GM12878 (cell line): ENCODE measurements around the gene NEAT1.

Experiments used
- CEBPB ChIP-seq, 2 experiments: fragments of 150-350 bp in 1 of 2; IDR thresholded peaks; 2 replicates each; pipeline ENCODE4 v1.6.1; 2012 to 2014; ENCODE audit warnings: low read depth in 2 of 2, low read length in 2 of 2, borderline replicate concordance in 1 of 2, inconsistent platforms in 1 of 2
- EP300 ChIP-seq, 2 experiments: fragments of 150-350 bp in 1 of 2; IDR thresholded peaks; 2 replicates each; pipeline ENCODE4 v1.6.1; 2011 to 2012; ENCODE audit warnings: low read depth in 2 of 2, low read length in 2 of 2, borderline replicate concordance in 1 of 2, improper control_type of control experiment in 1 of 2, inconsistent platforms in 1 of 2; ENCODE audit not compliant: control insufficient read depth in 1 of 2
- ESRRA ChIP-seq: IDR thresholded peaks from 2 replicates; pipeline ENCODE4 v1.6.1; 2012; ENCODE audit warnings: mild to moderate bottlenecking, low read length, improper control_type of control experiment
- EZH2 ChIP-seq: IDR thresholded peaks from 2 replicates; pipeline ENCODE4 v1.6.1; 2012; ENCODE audit warnings: low read depth, mild to moderate bottlenecking, control low read depth, inconsistent platforms, low read length, borderline replicate concordance; ENCODE audit not compliant: control insufficient read depth
- FOXK2 ChIP-seq: fragments of 450-650 bp; IDR thresholded peaks from 2 replicates; pipeline ENCODE4 v1.6.1; 2017; ENCODE audit warnings: mild to moderate bottlenecking, moderate library complexity
- NR2C2 ChIP-seq: IDR thresholded peaks from 2 replicates; pipeline ENCODE4 v1.6.1; 2011; ENCODE audit warnings: borderline replicate concordance, low read depth; ENCODE audit not compliant: control insufficient read depth, insufficient read length
- POLR2A ChIP-seq: IDR thresholded peaks from 2 replicates; pipeline ENCODE4 v1.6.1; 2011; ENCODE audit warnings: low read depth, mild to moderate bottlenecking, low read length
- POLR2AphosphoS5 ChIP-seq: IDR thresholded peaks from 2 replicates; pipeline ENCODE4 v1.6.1; 2011; ENCODE audit warnings: mild to moderate bottlenecking, low read length, inconsistent platforms
- TAF1 ChIP-seq: IDR thresholded peaks from 2 replicates; pipeline ENCODE4 v1.6.1; 2011; ENCODE audit warnings: mild to moderate bottlenecking, low read depth, low read length, borderline replicate concordance
- YY1 ChIP-seq: IDR thresholded peaks from 2 replicates; pipeline ENCODE4 v1.6.1; 2011; ENCODE audit warnings: low read depth, mild to moderate bottlenecking, low read length
- ZNF24 ChIP-seq: fragments of 450-650 bp; IDR thresholded peaks from 2 replicates; pipeline ENCODE4 v1.6.1; 2017; ENCODE audit warnings: antibody characterized with exemption, mild to moderate bottlenecking
- TF ChIP-seq, protein P1 (sequence below), 3 experiments: IDR thresholded peaks in 2 of 3; conservative IDR thresholded peaks in 1 of 3; 2 replicates each; pipeline ENCODE4 v1.5.1; 2011; ENCODE audit warnings: low read depth in 3 of 3, low read length in 3 of 3, mild to moderate bottlenecking in 3 of 3, control low read depth in 2 of 3, moderate library complexity in 2 of 3, inconsistent platforms in 1 of 3, mixed read lengths in 1 of 3; ENCODE audit not compliant: control insufficient read depth in 2 of 3, insufficient read depth in 1 of 3; ENCODE audit errors: extremely low read depth in 1 of 3
- TF ChIP-seq, protein P2 (sequence below): fragments of 450-650 bp; IDR thresholded peaks from 2 replicates; pipeline ENCODE4 v1.6.1; 2018; ENCODE audit warnings: borderline replicate concordance, mild to moderate bottlenecking; ENCODE audit not compliant: partially characterized antibody

DNA sequence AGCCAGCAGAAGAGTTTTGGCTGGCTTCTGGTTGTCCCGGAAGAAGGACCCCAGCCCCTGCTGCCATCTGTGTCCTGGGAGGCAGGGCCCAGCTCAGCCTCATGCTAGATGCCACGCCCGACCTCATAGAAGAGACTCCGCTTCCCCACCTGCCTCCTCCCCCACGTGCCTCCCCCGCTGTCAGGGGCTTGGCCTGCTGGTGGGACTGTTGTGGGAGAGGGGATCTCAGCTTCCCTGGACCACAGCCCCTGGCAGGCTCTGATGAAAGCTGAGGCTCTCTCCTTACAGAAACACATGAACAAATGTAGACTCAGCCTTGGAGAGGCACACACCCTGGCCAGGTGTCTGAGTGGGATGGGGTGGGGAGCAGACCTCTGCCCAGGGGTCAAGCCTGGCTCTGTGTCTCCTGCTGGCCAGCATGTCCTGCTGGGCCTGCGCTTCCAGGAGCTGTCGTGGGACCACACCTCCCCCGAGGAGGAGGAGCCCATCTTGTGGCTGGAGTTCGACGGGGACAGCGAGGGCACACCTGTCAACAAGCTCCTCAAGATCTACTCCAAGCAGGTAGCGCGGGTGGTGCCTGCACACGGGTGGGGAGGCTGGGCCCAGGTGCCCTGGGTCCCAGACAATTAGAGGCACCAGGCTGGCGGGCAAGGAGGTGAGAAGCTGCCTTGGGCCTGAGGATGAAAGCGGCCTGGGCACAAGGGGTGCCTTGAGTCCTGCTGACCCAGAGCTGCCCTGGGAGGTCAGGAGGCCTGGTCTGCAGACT, 22.1 kb upstream of the NEAT1 start:
- TF ChIP-seq NR2C2 (no peak), EZH2 (no peak), YY1 (no peak), ESRRA (no peak), FOXK2 (no peak), EP300 (IDR thresholded peaks at IDR 0.05; ENCODE audit: borderline replicate concordance in 1 of 2, control insufficient read depth in 1 of 2, low read depth in 2 of 2, low read length in 2 of 2) (no peak), TAF1 (no peak), CEBPB (IDR thresholded peaks at IDR 0.05; ENCODE audit: borderline replicate concordance in 1 of 2, low read depth in 2 of 2, low read length in 2 of 2) (no peak), POLR2A (0 out of 2 replicates have a peak, but pooled peaks have one; percentile 24), POLR2AphosphoS5 (no peak; the same call in 1 of the 2 replicates), ZNF24 (no peak)
- TF ChIP-seq, protein P1, sequence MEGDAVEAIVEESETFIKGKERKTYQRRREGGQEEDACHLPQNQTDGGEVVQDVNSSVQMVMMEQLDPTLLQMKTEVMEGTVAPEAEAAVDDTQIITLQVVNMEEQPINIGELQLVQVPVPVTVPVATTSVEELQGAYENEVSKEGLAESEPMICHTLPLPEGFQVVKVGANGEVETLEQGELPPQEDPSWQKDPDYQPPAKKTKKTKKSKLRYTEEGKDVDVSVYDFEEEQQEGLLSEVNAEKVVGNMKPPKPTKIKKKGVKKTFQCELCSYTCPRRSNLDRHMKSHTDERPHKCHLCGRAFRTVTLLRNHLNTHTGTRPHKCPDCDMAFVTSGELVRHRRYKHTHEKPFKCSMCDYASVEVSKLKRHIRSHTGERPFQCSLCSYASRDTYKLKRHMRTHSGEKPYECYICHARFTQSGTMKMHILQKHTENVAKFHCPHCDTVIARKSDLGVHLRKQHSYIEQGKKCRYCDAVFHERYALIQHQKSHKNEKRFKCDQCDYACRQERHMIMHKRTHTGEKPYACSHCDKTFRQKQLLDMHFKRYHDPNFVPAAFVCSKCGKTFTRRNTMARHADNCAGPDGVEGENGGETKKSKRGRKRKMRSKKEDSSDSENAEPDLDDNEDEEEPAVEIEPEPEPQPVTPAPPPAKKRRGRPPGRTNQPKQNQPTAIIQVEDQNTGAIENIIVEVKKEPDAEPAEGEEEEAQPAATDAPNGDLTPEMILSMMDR (IDR thresholded peaks at IDR 0.05 in 2 of 3, conservative IDR thresholded peaks at IDR 0.05 in 1 of 3; ENCODE audit: control insufficient read depth in 2 of 3, extremely low read depth in 1 of 3, insufficient read depth in 1 of 3, low read depth in 3 of 3, low read length in 3 of 3), result no peak
- TF ChIP-seq, protein P2, sequence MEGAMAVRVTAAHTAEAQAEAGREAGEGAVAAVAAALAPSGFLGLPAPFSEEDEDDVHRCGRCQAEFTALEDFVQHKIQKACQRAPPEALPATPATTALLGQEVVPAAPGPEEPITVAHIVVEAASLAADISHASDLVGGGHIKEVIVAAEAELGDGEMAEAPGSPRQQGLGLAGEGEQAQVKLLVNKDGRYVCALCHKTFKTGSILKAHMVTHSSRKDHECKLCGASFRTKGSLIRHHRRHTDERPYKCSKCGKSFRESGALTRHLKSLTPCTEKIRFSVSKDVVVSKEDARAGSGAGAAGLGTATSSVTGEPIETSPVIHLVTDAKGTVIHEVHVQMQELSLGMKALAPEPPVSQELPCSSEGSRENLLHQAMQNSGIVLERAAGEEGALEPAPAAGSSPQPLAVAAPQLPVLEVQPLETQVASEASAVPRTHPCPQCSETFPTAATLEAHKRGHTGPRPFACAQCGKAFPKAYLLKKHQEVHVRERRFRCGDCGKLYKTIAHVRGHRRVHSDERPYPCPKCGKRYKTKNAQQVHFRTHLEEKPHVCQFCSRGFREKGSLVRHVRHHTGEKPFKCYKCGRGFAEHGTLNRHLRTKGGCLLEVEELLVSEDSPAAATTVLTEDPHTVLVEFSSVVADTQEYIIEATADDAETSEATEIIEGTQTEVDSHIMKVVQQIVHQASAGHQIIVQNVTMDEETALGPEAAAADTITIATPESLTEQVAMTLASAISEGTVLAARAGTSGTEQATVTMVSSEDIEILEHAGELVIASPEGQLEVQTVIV, result no peak
